GM23248 (cell line): ENCODE data around the gene MRPL36. TPM values are rescaled to one million over a fixed set of nuclear protein-coding genes. Genes with fewer than 3 reads are reported as not detected.

ENCODE experiments used
- DNase-seq: peaks from one replicate; pipeline ENCODE4 v3.0.0-alpha.2; 2015
- H2AFZ ChIP-seq: fragments of 200-600 bp; sonication (generic); 2 replicates; pipeline ENCODE4 v1.6.1; 2016; ENCODE audit warnings: antibody characterized with exemption
- H3F3A ChIP-seq: fragments of 200-600 bp; sonication (generic); 2 replicates; pipeline ENCODE4 v1.6.1; 2016; ENCODE audit warnings: mild to moderate bottlenecking, antibody characterized with exemption, mixed run types; ENCODE audit not compliant: insufficient read depth
- H3K27ac ChIP-seq: fragments of 200-600 bp; sonication (generic); 2 replicates; pipeline ENCODE4 v1.5.1; 2016; ENCODE audit warnings: mild to moderate bottlenecking
- H3K27me3 ChIP-seq: fragments of 200-600 bp; sonication (generic); replicated peaks from 2 replicates; pipeline ENCODE4 v1.6.1; 2016; ENCODE audit warnings: mild to moderate bottlenecking; ENCODE audit not compliant: insufficient read depth
- H3K36me3 ChIP-seq: fragments of 200-600 bp; sonication (generic); 2 replicates; pipeline ENCODE4 v1.6.1; 2016; ENCODE audit warnings: low read depth, mild to moderate bottlenecking
- H3K4me1 ChIP-seq: fragments of 200-600 bp; sonication (generic); 2 replicates; pipeline ENCODE4 v1.6.1; 2016; ENCODE audit warnings: mild to moderate bottlenecking; ENCODE audit not compliant: insufficient read depth
- H3K4me2 ChIP-seq: fragments of 200-600 bp; sonication (generic); one replicate; pipeline ENCODE4 v1.6.1; 2016; ENCODE audit warnings: mild to moderate bottlenecking; ENCODE audit not compliant: unreplicated experiment
- H3K4me3 ChIP-seq: fragments of 200-600 bp; sonication (generic); 2 replicates; pipeline ENCODE4 v1.5.1; 2016; ENCODE audit warnings: mild to moderate bottlenecking
- H3K79me2 ChIP-seq: fragments of 200-600 bp; sonication (generic); 2 replicates; pipeline ENCODE4 v1.6.1; 2016; ENCODE audit warnings: mild to moderate bottlenecking; ENCODE audit not compliant: insufficient read depth
- H3K9ac ChIP-seq: fragments of 200-600 bp; sonication (generic); 2 replicates; pipeline ENCODE4 v1.6.1; 2016; ENCODE audit warnings: mild to moderate bottlenecking
- H3K9me2 ChIP-seq: fragments of 200-600 bp; sonication (generic); 2 replicates; pipeline ENCODE4 v1.6.1; 2016; ENCODE audit warnings: mixed run types, mild to moderate bottlenecking, moderate library complexity; ENCODE audit not compliant: insufficient read depth
- H3K9me3 ChIP-seq: fragments of 200-600 bp; sonication (generic); one replicate; pipeline ENCODE4 v1.6.1; 2017; ENCODE audit warnings: low read depth
- H4K20me1 ChIP-seq: fragments of 200-600 bp; sonication (generic); 2 replicates; pipeline ENCODE4 v1.6.0; 2016; ENCODE audit not compliant: insufficient read depth
- EZH2 ChIP-seq: fragments of 200-600 bp; sonication (generic); IDR thresholded peaks from 2 replicates; pipeline ENCODE4 v1.6.1; 2018; ENCODE audit warnings: antibody characterized with exemption, mild to moderate bottlenecking; ENCODE audit not compliant: insufficient read depth, poor library complexity, severe bottlenecking
- EZH2phosphoT487 ChIP-seq: fragments of 200-600 bp; sonication (generic); IDR thresholded peaks from 2 replicates; pipeline ENCODE4 v1.6.1; 2018; ENCODE audit warnings: antibody characterized with exemption, moderate library complexity, mild to moderate bottlenecking, low read depth; ENCODE audit not compliant: insufficient read depth
- WGBS, 2 experiments: methylation state at CpG; one replicate each; pipeline ENCODE4 v1.1.6; 2015 to 2017; ENCODE audit warnings: low lambda C conversion rate in 2 of 2, low coverage in 1 of 2; ENCODE audit errors: missing lambda C conversion rate in 2 of 2; 5-methylcytosine and 5-hydroxymethylcytosine counted together
- in situ Hi-C: fragments of 300-500 bp; cut with MboI; formaldehyde crosslinking; loops from 2 replicates; pipeline ENCODE4 v1.15.0; 2020
- polyA plus RNA-seq: library from polyadenylated mRNA; unstranded; fragments of >200 nt; fragmentation: Nextera tagmentation; extraction: Ambion mirVana; gene quantifications from 2 replicates; pipeline ENCODE4 v1.2.1, GENCODE V29; 2016
- total RNA-seq: library from RNA; depleted of rRNA; stranded (reverse); fragments of >200 nt; shearing (Covaris generic); gene quantifications from 2 replicates; pipeline ENCODE4 v1.2.3, GENCODE V29; 2014

The MRPL36 gene
- total and polyA plus RNA-seq, 2 experiments from 2014 or later = 30.9 to 140 TPM

DNA sequence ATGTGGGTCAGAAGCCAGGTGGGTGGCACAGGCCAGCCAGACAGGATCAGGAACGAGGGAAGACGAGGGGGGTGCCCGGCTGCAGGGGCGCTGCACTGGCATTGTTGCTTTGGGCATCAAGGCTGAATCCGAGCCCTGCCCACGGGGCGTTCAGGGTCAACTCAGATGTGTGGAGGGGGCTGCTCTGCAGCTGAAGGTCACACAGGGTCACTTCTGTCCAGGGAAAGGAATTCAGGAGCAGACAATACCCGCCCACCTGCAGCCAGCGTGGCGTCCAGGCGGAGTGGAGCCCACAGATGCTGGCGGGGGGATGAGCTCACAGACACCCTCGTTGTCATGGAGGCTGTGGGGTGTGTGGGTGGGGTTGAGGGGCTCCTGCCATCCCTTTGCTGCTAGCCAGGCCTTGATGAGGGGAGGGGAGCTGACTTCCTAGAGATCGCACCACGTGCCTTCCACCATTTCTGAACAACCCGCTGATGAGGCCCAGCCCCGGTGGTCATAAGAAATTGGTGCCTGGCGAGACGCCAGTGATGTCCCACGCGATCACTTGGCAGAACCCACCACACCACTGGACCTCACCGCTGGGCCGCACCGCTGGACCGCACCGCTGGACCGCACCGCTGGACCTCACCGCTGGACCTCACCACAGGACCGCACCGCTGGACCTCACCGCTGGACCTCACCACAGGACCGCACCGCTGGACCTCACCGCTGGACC lies 31.2 kb downstream of the MRPL36 start:
- Histone ChIP-seq H2AFZ (no peak overlapping the region), H3K27me3 (peaks cover 28% of the 10 kb centered on the region), H3K4me1 (no peaks in the 10 kb centered on the region), H4K20me1 (no peaks in the 10 kb centered on the region), H3K9me2 (no peaks in the 10 kb centered on the region), H3K9ac (no peak overlapping the region), H3K9me3 (no peaks in the 10 kb centered on the region), H3K4me3 (no peak overlapping the region), H3K4me2 (no peak overlapping the region), H3K79me2 (no peaks in the 10 kb centered on the region), H3F3A (no peaks in the 10 kb centered on the region), H3K27ac (no peak overlapping the region), H3K36me3 (no peaks in the 10 kb centered on the region)
- 71 to 75% methylated on average over 29 of the region's 35 CpGs for WGBS, 2 experiments
- in situ Hi-C loops = loop anchor here (25.0 kb wide), 2 partner anchors 969 to 1844 kb away; no protein-coding TSS in a partner anchor
- no peak for TF ChIP-seq EZH2phosphoT487
- no peak for TF ChIP-seq EZH2
- no peak for DNase-seq

DNA sequence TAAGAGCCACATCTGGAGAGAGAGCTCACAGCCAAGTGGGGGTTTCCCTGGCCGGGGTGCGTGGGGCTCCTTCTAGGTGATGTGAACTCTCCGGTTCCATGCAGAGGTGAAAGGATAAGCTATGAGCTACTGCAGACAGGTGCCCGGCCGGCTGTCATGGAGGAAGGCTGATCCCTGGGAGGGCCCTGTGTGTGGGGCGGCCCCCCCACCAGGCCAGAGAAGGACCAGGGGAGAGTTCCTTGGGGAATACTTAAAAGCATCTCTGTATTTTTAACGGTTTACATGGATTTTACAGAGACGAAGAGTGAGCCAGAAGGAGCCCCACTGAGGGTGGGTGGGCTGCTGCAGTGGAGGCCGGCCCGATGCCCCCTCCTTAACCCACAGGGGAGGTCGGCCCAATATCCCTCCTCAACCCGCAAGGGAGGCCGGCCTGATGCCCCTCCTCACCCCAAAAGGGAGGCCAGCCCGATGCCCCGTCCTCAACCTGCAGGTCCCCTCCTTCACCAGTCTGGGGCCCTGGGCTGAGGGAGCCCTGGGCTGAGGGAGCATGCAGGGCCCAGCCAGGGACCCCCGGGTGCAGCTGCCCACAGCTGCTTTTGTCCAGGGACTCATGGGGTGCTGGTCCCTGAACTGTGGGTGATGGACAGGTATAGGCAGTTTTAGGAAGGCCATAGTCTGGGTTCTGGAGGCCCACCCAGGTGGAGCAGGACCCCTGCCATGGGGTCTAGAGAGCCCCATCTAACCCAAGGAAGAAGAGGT lies 31.9 kb downstream of the MRPL36 start:
- DNase-seq = no peak
- no peak overlapping the region for H3K27ac ChIP-seq
- H3K36me3 ChIP-seq = no peaks in the 10 kb centered on the region
- TF ChIP-seq EZH2 = no peak
- TF ChIP-seq EZH2phosphoT487 = no peak
- H3K9me3 ChIP-seq = no peaks in the 10 kb centered on the region
- peaks cover 23% of the 10 kb centered on the region for H3K27me3 ChIP-seq
- no peak overlapping the region for H3K4me3 ChIP-seq
- H3F3A ChIP-seq = no peaks in the 10 kb centered on the region
- no peaks in the 10 kb centered on the region for H3K4me1 ChIP-seq
- WGBS, 2 experiments = 61% methylated on average over 13 to 16 of the region's 16 CpGs
- H2AFZ ChIP-seq = no peak overlapping the region
- H3K9ac ChIP-seq = no peak overlapping the region
- H3K9me2 ChIP-seq = no peaks in the 10 kb centered on the region
- no peaks in the 10 kb centered on the region for H4K20me1 ChIP-seq
- in situ Hi-C loops = loop anchor here (25.0 kb wide), 2 partner anchors 970 to 1845 kb away; no protein-coding TSS in a partner anchor
- no peaks in the 10 kb centered on the region for H3K79me2 ChIP-seq
- no peak overlapping the region for H3K4me2 ChIP-seq

DNA sequence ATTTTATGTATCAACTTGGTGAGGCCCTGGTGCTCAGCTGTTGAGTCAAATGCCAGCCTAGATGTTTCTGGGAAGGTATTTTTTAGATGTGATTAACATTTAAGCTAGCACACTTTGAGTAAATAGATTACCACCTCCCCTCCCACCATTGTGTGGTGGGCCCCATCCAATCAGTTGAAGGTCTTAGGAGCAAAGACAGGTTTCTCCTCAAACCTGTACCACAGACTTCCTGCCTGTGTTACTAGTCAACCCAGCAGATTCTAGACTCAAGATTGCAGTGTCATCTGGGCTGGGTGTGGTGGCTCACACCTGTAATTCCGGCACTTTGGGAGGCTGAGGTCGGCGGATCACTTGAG lies 33.8 kb downstream of the MRPL36 start:
- Histone ChIP-seq H3K27ac (no peak overlapping the region), H3K4me2 (no peak overlapping the region), H3K9ac (no peak overlapping the region), H3K27me3 (peaks cover 16% of the 10 kb centered on the region), H3K4me3 (no peak overlapping the region), H3K36me3 (no peaks in the 10 kb centered on the region), H3K4me1 (no peaks in the 10 kb centered on the region), H4K20me1 (no peaks in the 10 kb centered on the region), H3K9me3 (no peaks in the 10 kb centered on the region), H2AFZ (no peak overlapping the region), H3F3A (no peaks in the 10 kb centered on the region), H3K79me2 (no peaks in the 10 kb centered on the region), H3K9me2 (no peaks in the 10 kb centered on the region)
- in situ Hi-C loops = loop anchor here (25.0 kb wide), 2 partner anchors 971 to 1846 kb away; no protein-coding TSS in a partner anchor
- WGBS, 2 experiments = 71 to 77% methylated on average over 3 of the region's 3 CpGs
- TF ChIP-seq EZH2phosphoT487 = no peak
- TF ChIP-seq EZH2 = no peak
- no peak for DNase-seq

DNA sequence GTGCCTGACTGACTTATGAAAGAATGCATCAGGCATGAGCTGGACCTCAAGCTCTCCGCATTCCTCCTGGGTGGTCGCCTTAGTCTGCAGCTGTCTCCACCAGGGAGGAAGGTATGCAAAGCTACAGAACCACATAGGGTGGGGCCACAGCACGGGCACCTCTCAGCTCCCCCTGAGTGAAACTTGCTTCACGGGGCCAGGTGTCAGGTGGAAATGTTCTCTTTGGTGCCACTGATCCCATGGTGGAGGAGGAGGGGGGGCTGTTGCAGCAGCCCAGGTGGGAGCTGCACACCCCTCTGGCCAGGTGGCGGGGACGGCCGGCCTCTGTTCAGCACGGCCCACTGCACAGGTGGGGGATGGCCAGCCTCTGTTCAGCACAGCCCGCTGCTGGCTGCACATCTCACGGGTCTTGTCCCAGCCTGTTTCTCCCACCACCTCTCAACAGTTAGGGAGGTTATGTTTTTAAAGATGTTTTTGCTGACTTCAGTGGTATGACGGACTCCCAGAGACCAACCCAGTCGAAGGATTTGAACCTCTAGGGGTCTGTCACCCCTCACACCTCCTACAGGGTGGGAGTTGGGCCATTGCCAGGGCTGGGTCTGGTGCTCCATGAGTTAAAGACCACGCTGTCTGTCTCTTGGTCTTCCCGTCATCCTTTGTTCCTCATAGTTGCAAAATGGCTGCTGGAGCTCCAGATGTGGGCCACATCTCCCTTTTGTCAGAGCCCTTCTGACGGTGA lies 34.3 kb downstream of the MRPL36 start:
- no peak overlapping the region for H3K9ac ChIP-seq
- no peaks in the 10 kb centered on the region for H3K9me3 ChIP-seq
- H3K36me3 ChIP-seq = no peaks in the 10 kb centered on the region
- no peaks in the 10 kb centered on the region for H3F3A ChIP-seq
- H4K20me1 ChIP-seq = no peaks in the 10 kb centered on the region
- in situ Hi-C loops = loop anchor here (25.0 kb wide), 2 partner anchors 972 to 1847 kb away; no protein-coding TSS in a partner anchor
- H3K27ac ChIP-seq = no peak overlapping the region
- H2AFZ ChIP-seq = no peak overlapping the region
- WGBS, 2 experiments = 72 to 77% methylated on average over 14 to 15 of the region's 15 CpGs
- H3K9me2 ChIP-seq = no peaks in the 10 kb centered on the region
- H3K79me2 ChIP-seq = no peaks in the 10 kb centered on the region
- TF ChIP-seq EZH2 (no peak), EZH2phosphoT487 (no peak)
- DNase-seq = no peak
- H3K4me3 ChIP-seq = no peak overlapping the region
- H3K4me2 ChIP-seq = no peak overlapping the region
- peaks cover 12% of the 10 kb centered on the region; the same call in 1 of the 2 replicates for H3K27me3 ChIP-seq
- H3K4me1 ChIP-seq = no peaks in the 10 kb centered on the region
